NCI-H460 (cell line): Measurements from ENCODE around the gene IFI6. TPM values are rescaled to one million over a fixed set of nuclear protein-coding genes. Genes with fewer than 3 reads are reported as not detected.
"Not testable (repeated sequence)": the region's sequence is repeated elsewhere in the genome, so short reads cannot be mapped to it uniquely, and the experiment has no call there.

Source experiments
- DNase-seq: peaks from one replicate; pipeline ENCODE4 v3.0.0-alpha.2; 2016; ENCODE audit warnings: low read depth; ENCODE audit errors: extremely low read depth
- total RNA-seq: library from RNA; depleted of rRNA; stranded (reverse); fragments of >200 nt; shearing (Covaris generic); gene quantifications from 2 replicates; pipeline ENCODE4 v1.2.3, GENCODE V29; 2014

The IFI6 gene
- total RNA-seq, 1 experiment from 2014 or later = 23.1 TPM

GRCh38 chr1:27652111-27652864 is 19.7 kb downstream of the IFI6 start:
- DNase-seq = no peak

- peak; percentile 14 for DNase-seq
Measured at GRCh38 chr1:27650539-27651175, 21.3 kb downstream of the IFI6 start.

DNA sequence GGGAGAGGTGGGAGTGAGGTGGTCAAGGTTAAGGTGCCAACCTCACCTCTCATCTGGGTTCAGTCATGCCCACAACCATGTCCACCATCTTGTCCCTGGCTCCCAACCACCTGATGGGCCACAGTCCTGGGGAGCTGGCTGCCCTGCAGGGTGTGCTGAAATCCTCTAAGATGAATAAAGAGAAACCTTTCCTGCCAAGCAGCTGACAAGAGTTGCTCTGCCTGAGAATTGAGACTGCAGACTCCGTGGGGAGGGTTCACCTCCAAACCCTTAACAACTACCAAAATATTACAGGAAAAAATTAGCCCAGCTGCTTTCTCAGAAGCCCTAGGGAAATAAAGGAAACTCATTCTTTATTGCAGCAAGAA is 21.8 kb downstream of the IFI6 start:
- no peak for DNase-seq

DNA sequence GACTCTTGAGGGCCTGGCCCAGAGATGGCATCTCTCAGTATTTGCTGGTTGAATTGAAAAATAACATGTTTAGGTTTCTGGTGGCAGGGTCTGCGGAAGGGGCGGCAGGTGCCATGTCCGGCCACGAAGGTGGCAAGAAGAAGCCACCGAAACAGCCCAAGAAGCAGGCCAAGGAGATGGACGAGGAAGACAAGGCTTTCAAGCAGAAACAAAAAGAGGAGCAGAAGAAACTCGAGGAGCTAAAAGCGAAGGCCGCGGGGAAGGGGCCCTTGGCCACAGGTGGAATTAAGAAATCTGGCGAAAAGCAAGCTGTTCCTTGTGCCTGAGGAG is 22.7 kb downstream of the IFI6 start:
- no peak for DNase-seq

- no peak for DNase-seq
Measured at GRCh38 chr1:27648602-27649305, 23.2 kb downstream of the IFI6 start.

- DNase-seq = no peak
Measured at GRCh38 chr1:27647328-27647727, 24.7 kb downstream of the IFI6 start.

DNA sequence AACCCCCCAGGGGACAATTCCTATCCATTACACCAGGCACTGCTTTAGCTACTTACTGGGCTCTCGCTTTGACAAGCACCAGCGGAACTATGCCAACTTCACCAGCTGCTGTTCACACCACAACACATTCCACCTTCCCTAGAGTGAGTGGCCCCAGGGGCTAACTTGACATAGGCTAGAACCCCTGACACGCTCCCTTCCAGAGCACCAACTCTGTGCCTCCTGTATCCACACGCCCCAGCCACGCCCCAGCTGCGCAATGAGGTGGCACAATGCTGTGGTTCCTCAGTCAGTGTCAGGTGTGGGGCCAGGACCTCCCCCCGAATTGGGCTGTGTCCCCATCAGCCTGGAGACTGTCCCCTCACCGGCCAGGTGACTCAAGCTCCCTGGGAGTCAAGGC is 25.3 kb downstream of the IFI6 start:
- DNase-seq = no peak

- no peak for DNase-seq
Measured at GRCh38 chr1:27645071-27645415, 26.9 kb downstream of the IFI6 start.

DNA sequence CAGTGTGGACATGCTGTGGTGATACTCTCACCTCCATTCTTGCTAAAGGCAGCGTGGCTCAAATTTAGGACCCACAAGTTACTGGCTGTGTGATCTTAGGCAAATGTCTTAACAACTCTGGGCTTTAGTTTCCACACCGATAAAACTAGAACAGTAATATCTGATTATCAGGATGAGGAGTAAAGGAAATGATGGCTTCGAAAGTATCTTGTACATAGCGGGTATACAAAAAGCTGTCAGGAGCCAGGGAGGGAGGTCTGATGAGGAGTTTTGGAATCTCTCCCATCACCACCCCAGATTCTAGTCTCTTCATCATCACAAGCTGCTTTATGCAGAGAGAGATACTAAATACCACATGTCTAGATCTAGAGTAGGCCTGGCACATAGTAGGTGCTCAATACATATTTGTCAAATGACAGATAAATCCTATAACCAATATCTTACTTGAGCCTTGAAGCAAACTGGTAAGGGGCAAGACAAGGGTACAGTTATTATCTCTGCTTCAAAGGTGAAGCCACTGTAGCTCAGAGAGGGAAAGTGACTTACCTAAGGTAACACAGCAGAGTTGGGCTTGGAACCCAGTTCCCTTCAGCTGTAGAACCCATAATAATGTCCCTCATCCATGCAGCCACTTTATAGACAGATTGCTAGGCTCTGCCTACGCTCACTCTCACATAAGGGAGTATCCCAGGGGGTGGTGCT is 27.5 kb downstream of the IFI6 start:
- DNase-seq = no peak

DNA sequence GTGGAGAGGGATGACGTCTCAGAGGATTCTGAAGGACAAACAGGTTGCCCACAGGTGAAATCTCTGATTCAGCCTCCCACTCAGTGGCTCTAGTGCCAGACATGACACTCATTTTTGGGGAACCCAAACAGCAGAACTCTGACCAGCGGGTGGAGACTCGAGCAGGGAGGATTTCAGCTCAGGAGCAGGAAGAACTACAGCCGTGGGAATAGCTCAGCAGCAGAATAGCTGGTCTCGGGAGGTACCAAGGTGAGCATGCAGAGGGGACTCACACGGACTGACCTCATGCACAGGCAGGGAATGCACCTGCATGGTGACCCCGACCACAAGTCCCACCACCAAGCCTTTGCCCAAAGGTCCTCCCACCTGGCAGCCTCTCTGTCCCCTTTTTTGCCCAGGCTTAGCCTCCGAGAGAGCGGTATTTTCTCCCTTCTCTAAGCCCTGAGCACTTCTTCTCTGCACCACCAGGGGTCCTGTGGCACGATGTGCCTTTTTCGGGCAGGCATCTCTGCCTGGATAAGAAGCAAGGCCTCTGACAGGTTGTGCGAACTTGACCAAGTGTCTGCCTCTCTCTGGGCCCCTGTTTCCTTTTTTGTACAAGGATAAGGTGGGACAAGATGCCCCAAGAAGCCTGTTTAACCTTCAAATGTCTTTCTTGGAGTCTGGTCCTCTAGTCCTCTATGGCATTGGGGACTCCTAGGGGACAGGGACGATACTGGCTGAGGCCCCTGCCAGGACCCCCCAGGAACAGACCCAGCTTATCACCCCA is 28.2 kb downstream of the IFI6 start:
- peak; percentile 44 for DNase-seq

DNA sequence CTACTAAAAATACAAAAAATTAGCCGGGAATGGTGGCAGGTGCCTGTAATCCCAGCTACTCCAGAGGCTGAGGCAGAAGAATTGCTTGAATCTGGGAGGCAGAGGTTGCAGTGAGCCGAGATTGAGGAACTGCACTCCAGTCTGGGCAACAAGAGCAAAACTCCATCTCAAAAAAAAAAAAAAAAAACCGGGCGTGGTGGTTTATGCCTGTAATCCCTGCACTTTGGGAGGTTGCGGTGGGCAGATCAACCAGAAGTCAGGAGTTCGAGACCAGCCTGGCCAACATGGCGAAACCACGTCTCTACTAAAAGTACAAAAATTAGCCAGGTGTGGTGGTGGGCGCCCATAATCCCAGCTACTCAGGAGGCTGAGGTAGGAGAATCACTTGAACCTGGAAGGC is 31.5 kb downstream of the IFI6 start:
- not testable (repeated sequence) for DNase-seq

GRCh38 chr1:27638805-27639204 is 33.2 kb downstream of the IFI6 start:
- DNase-seq = no peak

DNA sequence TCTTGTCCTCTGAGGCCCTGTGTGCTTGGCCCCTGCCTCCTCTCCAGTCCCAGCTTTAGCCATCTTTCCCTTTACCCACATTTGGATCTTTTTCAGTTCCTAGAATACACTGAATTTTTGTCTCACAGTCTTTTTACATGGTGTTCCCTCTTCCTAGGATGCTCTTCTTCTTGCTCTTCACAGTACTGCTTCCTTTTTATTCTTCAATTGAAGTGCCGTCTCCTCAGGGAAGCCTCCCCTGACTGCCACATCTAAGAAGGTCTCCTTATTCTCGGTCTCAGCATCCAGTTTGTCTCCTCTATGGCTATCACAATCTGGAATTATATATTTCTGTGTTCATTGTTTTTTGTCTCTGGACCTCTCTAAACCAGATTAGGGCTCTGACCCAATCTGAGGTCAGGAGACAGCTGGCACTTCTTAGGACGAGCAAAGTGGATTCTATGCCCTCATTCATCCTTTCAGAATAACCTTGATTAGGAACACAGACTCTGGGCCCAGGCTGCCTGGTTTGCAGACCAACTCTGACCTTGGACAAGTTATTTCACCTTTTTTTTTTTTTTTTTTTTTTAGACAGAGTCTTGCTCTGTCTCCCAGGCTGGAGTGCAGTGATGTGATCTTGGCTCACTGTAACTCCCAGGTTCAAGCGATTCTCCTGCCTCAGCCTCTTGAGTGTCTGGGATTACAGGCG is 33.8 kb downstream of the IFI6 start:
- DNase-seq = no peak

GRCh38 chr1:27635396-27636142 is 36.4 kb downstream of the IFI6 start:
- DNase-seq = no peak

- DNase-seq = no peak
Measured at GRCh38 chr1:27634985-27635367, 37.0 kb downstream of the IFI6 start, which contains the start of gene FGR. Gene FGR (minus strand): TSS chr1:27635185. CDS start chr1:27623916, 11,269 bp downstream.

- DNase-seq = no peak
Measured at GRCh38 chr1:27634177-27634984, 37.6 kb downstream of the IFI6 start.

GRCh38 chr1:27633640-27634176 is 38.3 kb downstream of the IFI6 start:
- no peak for DNase-seq

- DNase-seq = no peak
Measured at GRCh38 chr1:27633298-27633610, 38.7 kb downstream of the IFI6 start.
